Smooth muscle cell (in vitro differentiated cells): ENCODE results near the gene URAD. TPM values are rescaled to one million over a fixed set of nuclear protein-coding genes. Genes with fewer than 3 reads are reported as not detected.

Source experiments
- DNase-seq: peaks from one replicate; lab custom pipeline; 2025; ENCODE audit not compliant: unreplicated experiment; lab: John Stamatoyannopoulos, UW
- H2AFZ ChIP-seq: fragments of 200-600 bp; sonication (generic); 2 replicates; pipeline ENCODE4 v1.6.0; 2016; ENCODE audit warnings: antibody characterized with exemption, low read depth, mild to moderate bottlenecking
- H3F3A ChIP-seq: fragments of 200-600 bp; sonication (generic); 2 replicates; pipeline ENCODE4 v1.6.0; 2017; ENCODE audit warnings: antibody characterized with exemption, low read depth
- H3K27ac ChIP-seq: fragments of 200-600 bp; sonication (generic); 2 replicates; pipeline ENCODE4 v1.5.1; 2016; ENCODE audit warnings: low read depth, mild to moderate bottlenecking
- H3K27me3 ChIP-seq: fragments of 200-600 bp; sonication (generic); 2 replicates; pipeline ENCODE4 v1.6.1; 2016; ENCODE audit warnings: low read depth, mild to moderate bottlenecking
- H3K36me3 ChIP-seq: fragments of 200-600 bp; sonication (generic); 2 replicates; pipeline ENCODE4 v1.5.1; 2016; ENCODE audit warnings: low read depth
- H3K4me1 ChIP-seq: fragments of 200-600 bp; sonication (generic); 2 replicates; pipeline ENCODE4 v1.5.1; 2016; ENCODE audit warnings: low read depth
- H3K4me2 ChIP-seq: fragments of 200-600 bp; sonication (generic); 2 replicates; pipeline ENCODE4 v1.6.0; 2016; ENCODE audit warnings: mild to moderate bottlenecking
- H3K4me3 ChIP-seq: fragments of 200-600 bp; sonication (generic); 2 replicates; pipeline ENCODE4 v1.5.1; 2016; ENCODE audit warnings: mild to moderate bottlenecking
- H3K79me2 ChIP-seq: fragments of 200-600 bp; sonication (generic); 2 replicates; pipeline ENCODE4 v1.6.0; 2016; ENCODE audit warnings: low read depth, mild to moderate bottlenecking
- H3K9ac ChIP-seq: fragments of 200-600 bp; sonication (generic); 2 replicates; pipeline ENCODE4 v1.6.0; 2016; ENCODE audit warnings: low read depth
- H3K9me3 ChIP-seq: fragments of 200-600 bp; sonication (generic); replicated peaks from 2 replicates; pipeline ENCODE4 v1.5.1; 2016; ENCODE audit warnings: low read depth
- H4K20me1 ChIP-seq: fragments of 200-600 bp; sonication (generic); 2 replicates; pipeline ENCODE4 v1.6.0; 2016; ENCODE audit warnings: low read depth
- CTCF ChIP-seq: fragments of 200-600 bp; sonication (generic); IDR thresholded peaks from 2 replicates; pipeline ENCODE4 v1.5.1; 2017; ENCODE audit warnings: borderline replicate concordance, mild to moderate bottlenecking, antibody characterized with exemption; ENCODE audit not compliant: insufficient read depth, poor library complexity, severe bottlenecking
- WGBS: methylation state at CpG from one replicate; pipeline ENCODE4 v1.1.7; 2016; ENCODE audit warnings: low lambda C conversion rate; 5-methylcytosine and 5-hydroxymethylcytosine counted together
- polyA plus RNA-seq: library from polyadenylated mRNA; unstranded; fragments of >200 nt; fragmentation: Nextera tagmentation; extraction: Ambion mirVana; gene quantifications from 2 replicates; pipeline ENCODE4 v1.2.1, GENCODE V29; 2016
- total RNA-seq: library from RNA; depleted of rRNA; stranded (reverse); fragments of >200 nt; gene quantifications from 2 replicates; pipeline ENCODE4 v1.2.3, GENCODE V29; 2014

URAD gene, protein sequence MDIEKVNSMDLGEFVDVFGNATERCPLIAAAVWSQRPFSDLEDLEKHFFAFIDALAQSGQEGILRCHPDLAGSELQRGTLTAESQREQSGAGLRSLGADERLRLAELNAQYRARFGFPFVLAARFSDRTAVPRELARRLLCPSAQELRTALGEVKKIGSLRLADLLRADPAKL
- not detected in 2 replicates for total RNA-seq
- polyA plus RNA-seq = not detected in 2 replicates

- no peak for DNase-seq
- H3F3A ChIP-seq = no peaks in the 10 kb centered on the region
- H3K9ac ChIP-seq = no peak within 1 kb of the TSS
- no peak within 1 kb of the TSS for H3K27ac ChIP-seq
- no peak within 1 kb of the TSS for H3K4me3 ChIP-seq
- no peaks in the 10 kb centered on the region for H4K20me1 ChIP-seq
- H3K36me3 ChIP-seq = no peaks in the 10 kb centered on the region
- 70% methylated on average over 11 of the region's 11 CpGs for WGBS
- no peaks in the 10 kb centered on the region for H3K4me1 ChIP-seq
- peaks cover 42% of the 10 kb centered on the region for H3K27me3 ChIP-seq
- H3K9me3 ChIP-seq = no peaks in the 10 kb centered on the region
- H2AFZ ChIP-seq = no peak within 1 kb of the TSS
- H3K4me2 ChIP-seq = no peak within 1 kb of the TSS
- H3K79me2 ChIP-seq = no peaks in the 10 kb centered on the region
- TF ChIP-seq CTCF = no peak
These were observed at the start of gene URAD for GRCh38 chr13:27988520-27988919. Gene URAD (minus strand): TSS chr13:27988693. CDS start chr13:27988637, 56 bp downstream.

- no peak overlapping the region for H3K4me3 ChIP-seq
- H3F3A ChIP-seq = no peaks in the 10 kb centered on the region
- H3K9me3 ChIP-seq = no peaks in the 10 kb centered on the region
- H3K9ac ChIP-seq = no peak overlapping the region
- H3K27ac ChIP-seq = no peak overlapping the region
- DNase-seq = no peak
- H3K4me1 ChIP-seq = no peaks in the 10 kb centered on the region
- no peak overlapping the region for H2AFZ ChIP-seq
- H3K79me2 ChIP-seq = no peaks in the 10 kb centered on the region
- H3K4me2 ChIP-seq = no peak overlapping the region
- H4K20me1 ChIP-seq = no peaks in the 10 kb centered on the region
- WGBS = 74% methylated on average over 2 of the region's 2 CpGs
- no peaks in the 10 kb centered on the region for H3K27me3 ChIP-seq
- no peak for TF ChIP-seq CTCF
- no peaks in the 10 kb centered on the region for H3K36me3 ChIP-seq
These were observed 48.9 kb upstream of the URAD start for GRCh38 chr13:28037399-28037798.

DNA sequence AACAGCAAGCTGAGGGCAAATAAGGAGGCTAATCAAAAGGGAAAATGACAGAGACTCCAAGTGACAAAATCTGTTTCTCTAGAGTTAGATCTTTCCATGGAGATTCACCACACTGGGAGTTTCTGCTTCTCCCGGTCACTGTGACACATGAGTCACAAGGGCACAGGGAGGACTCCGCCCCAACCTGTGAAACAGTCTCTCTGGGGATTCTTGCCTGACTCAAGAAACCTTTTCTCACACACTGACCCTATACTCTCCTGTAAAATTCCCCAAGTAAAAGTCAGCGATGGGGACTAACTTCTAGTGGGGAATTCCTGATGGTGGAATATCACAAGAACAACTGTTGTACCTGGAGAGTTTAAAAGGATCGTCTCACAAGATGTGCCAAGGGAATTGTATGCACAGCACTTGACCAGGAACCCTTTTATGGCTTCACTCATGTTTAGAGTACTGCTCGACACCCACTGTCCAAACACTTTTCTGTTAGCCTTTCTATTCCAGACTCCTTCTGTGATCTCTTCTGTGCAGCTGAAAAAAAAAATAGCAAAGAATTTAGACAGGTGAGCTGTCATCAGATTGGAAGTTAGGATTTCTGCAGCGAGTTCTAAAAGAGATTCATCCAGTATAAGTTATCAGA, 46.8 kb upstream of the URAD start:
- H3K27me3 ChIP-seq = no peaks in the 10 kb centered on the region
- TF ChIP-seq CTCF = no peak
- no peak overlapping the region for H3K27ac ChIP-seq
- no peak overlapping the region for H3K4me3 ChIP-seq
- no peak overlapping the region for H3K4me2 ChIP-seq
- H3F3A ChIP-seq = no peaks in the 10 kb centered on the region
- 82% methylated on average over 6 of the region's 6 CpGs for WGBS
- no peaks in the 10 kb centered on the region for H3K36me3 ChIP-seq
- H3K79me2 ChIP-seq = no peaks in the 10 kb centered on the region
- H4K20me1 ChIP-seq = no peaks in the 10 kb centered on the region
- no peak overlapping the region for H2AFZ ChIP-seq
- no peaks in the 10 kb centered on the region for H3K9me3 ChIP-seq
- no peaks in the 10 kb centered on the region for H3K4me1 ChIP-seq
- no peak for DNase-seq
- no peak overlapping the region for H3K9ac ChIP-seq
